GM21526 (cell line): ENCODE measurements around the gene LOXL4.

ENCODE experiments used
- ATAC-seq: cut with Tn5 transposase; IDR thresholded peaks from one replicate; pipeline ENCODE4 v1.9.1; 2021; ENCODE audit warnings: moderate library complexity; ENCODE audit not compliant: unreplicated experiment, low FRiP score

Gene LOXL4

GRCh38 chr10:98267894-98268693, at the start of gene LOXL4:
LOXL4 (minus strand) TSS chr10:98268194; CDS start chr10:98263019, 5,175 bp downstream.
- ATAC-seq: no peak

- ATAC-seq: no peak
Measured at GRCh38 chr10:98316661-98317060, 48.7 kb upstream of the LOXL4 start.

- ATAC-seq: no peak
Measured at GRCh38 chr10:98316170-98316569, 48.2 kb upstream of the LOXL4 start.

GRCh38 chr10:98314532-98315284, 46.7 kb upstream of the LOXL4 start:
- no peak for ATAC-seq

GRCh38 chr10:98313598-98313997, 45.6 kb upstream of the LOXL4 start:
- no peak for ATAC-seq

GRCh38 chr10:98312822-98313221, 44.8 kb upstream of the LOXL4 start:
- ATAC-seq: no peak

GRCh38 chr10:98312349-98312748, 44.4 kb upstream of the LOXL4 start:
- ATAC-seq: no peak

GRCh38 chr10:98310701-98311100, 42.7 kb upstream of the LOXL4 start:
- no peak for ATAC-seq

GRCh38 chr10:98309366-98310355, 41.7 kb upstream of the LOXL4 start:
- ATAC-seq: no peak

- no peak for ATAC-seq
Measured at GRCh38 chr10:98308669-98309365, 40.8 kb upstream of the LOXL4 start.

- ATAC-seq: no peak
Measured at GRCh38 chr10:98307916-98308541, 40.0 kb upstream of the LOXL4 start.

- no peak for ATAC-seq
Measured at GRCh38 chr10:98306501-98306900, 38.5 kb upstream of the LOXL4 start.

GRCh38 chr10:98303569-98303968, 35.6 kb upstream of the LOXL4 start:
- ATAC-seq: no peak

- no peak for ATAC-seq
Measured at GRCh38 chr10:98302741-98303365, 34.9 kb upstream of the LOXL4 start.

- no peak for ATAC-seq
Measured at GRCh38 chr10:98301664-98302319, 33.8 kb upstream of the LOXL4 start.

- ATAC-seq: no peak
Measured at GRCh38 chr10:98300526-98301229, 32.7 kb upstream of the LOXL4 start.

GRCh38 chr10:98299341-98299740, 31.3 kb upstream of the LOXL4 start:
- no peak for ATAC-seq

- ATAC-seq: no peak
Measured at GRCh38 chr10:98296524-98296923, 28.5 kb upstream of the LOXL4 start.
